GM06990 (cell line): ENCODE data around the gene DAB2IP.

Experiments used
- DNase-seq: peaks from one replicate; pipeline ENCODE4 v3.0.0-alpha.2; 2011; ENCODE audit not compliant: insufficient read length; ENCODE audit errors: extremely low read depth
- H3K27me3 ChIP-seq: replicated peaks from 2 replicates; pipeline ENCODE4 v1.6.0; 2011; ENCODE audit warnings: low read length; ENCODE audit not compliant: control insufficient read depth, insufficient read depth
- H3K36me3 ChIP-seq: 2 replicates; pipeline ENCODE4 v1.5.1; 2011; ENCODE audit warnings: low read length; ENCODE audit not compliant: control insufficient read depth, insufficient read depth
- H3K4me3 ChIP-seq: replicated peaks from 2 replicates; pipeline ENCODE4 v1.5.1; 2011; ENCODE audit warnings: low read depth, mild to moderate bottlenecking, control low read depth, low read length
- TF ChIP-seq, protein P1 (sequence below): IDR thresholded peaks from 2 replicates; pipeline ENCODE4 v1.5.1; 2011; ENCODE audit warnings: low read length, control low read depth, mild to moderate bottlenecking, inconsistent platforms; ENCODE audit not compliant: insufficient read depth, poor library complexity, severe bottlenecking

The DAB2IP gene

DNA sequence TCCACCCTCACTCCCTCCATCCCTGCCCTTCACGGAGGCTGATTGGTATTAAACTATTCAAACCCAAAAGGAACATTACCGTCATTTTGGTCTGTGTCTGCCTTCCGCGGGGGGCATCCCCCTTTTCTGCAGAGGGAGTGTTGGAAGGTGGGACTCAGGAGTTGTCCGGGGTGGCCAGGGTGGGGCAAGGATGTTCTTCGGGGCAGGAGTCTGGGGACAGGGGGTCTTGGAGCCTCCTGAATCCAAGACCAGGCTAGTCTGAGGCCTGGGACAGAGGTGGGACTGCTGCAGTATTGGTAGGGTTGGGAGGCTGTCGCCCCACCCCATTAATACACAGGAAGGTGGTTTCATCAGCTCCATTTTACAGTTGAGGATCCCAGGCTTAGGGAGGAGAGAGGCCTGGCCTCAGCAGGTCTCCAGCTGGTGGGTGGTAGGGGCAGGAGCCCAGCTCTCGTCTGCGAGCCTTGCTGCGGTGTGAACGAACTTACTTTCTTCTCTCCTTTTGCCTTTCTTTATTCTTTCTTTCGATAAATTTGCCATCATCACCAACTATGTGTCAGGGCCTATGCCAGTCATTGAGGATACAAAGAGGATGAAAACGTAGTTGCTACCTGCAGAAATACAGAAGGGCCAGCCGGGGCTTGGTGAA, 33.8 kb downstream of the DAB2IP start:
- Histone ChIP-seq H3K27me3 (peaks cover 2% of the 10 kb centered on the region), H3K4me3 (no peak overlapping the region), H3K36me3 (no peaks in the 10 kb centered on the region)
- TF ChIP-seq, protein P1, sequence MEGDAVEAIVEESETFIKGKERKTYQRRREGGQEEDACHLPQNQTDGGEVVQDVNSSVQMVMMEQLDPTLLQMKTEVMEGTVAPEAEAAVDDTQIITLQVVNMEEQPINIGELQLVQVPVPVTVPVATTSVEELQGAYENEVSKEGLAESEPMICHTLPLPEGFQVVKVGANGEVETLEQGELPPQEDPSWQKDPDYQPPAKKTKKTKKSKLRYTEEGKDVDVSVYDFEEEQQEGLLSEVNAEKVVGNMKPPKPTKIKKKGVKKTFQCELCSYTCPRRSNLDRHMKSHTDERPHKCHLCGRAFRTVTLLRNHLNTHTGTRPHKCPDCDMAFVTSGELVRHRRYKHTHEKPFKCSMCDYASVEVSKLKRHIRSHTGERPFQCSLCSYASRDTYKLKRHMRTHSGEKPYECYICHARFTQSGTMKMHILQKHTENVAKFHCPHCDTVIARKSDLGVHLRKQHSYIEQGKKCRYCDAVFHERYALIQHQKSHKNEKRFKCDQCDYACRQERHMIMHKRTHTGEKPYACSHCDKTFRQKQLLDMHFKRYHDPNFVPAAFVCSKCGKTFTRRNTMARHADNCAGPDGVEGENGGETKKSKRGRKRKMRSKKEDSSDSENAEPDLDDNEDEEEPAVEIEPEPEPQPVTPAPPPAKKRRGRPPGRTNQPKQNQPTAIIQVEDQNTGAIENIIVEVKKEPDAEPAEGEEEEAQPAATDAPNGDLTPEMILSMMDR = no peak
- DNase-seq = no peak

DNA sequence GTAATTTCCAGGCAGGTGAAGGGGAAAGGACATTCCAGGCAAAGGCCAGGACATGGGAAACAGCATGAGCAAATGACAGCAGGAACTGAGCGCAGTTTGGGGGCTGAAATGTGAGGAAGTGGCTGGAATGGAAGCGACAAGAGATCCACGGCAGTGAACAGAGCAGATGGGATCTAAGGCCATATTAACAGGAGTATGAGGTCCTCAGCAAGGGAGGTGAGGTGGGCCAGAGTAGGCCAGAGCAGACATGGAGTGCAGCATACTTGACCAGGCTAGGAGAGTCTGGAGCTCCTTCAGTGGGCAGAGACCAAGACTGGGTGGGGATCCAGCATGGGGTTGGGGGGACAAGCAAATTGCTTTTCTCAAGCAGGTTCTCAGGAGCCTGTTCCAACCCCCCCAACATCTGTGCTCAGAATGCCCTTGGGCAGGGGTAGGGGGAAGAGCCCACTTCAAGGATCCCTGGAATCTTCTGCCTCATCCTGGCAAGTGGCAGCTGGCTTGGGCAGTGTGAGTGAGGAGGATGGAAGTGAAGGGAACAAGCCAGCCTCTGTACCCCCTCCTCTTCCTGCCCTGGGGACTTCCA, 34.5 kb downstream of the DAB2IP start:
- Histone ChIP-seq H3K4me3 (no peak overlapping the region), H3K36me3 (no peaks in the 10 kb centered on the region), H3K27me3 (peaks cover 2% of the 10 kb centered on the region)
- TF ChIP-seq, protein P1 = no peak
- no peak for DNase-seq

GRCh38 chr9:121686930-121687541, 35.6 kb downstream of the DAB2IP start:
- DNase-seq = peak; percentile 37
- TF ChIP-seq, protein P1 = peak; percentile 90
- Histone ChIP-seq H3K4me3 (no peak overlapping the region), H3K27me3 (peaks cover 2% of the 10 kb centered on the region), H3K36me3 (no peaks in the 10 kb centered on the region)

GRCh38 chr9:121688146-121688680, 36.8 kb downstream of the DAB2IP start:
- Histone ChIP-seq H3K4me3 (no peak overlapping the region), H3K27me3 (no peaks in the 10 kb centered on the region; the same call in none of the 2 replicates), H3K36me3 (no peaks in the 10 kb centered on the region)
- no peak for DNase-seq
- TF ChIP-seq, protein P1 = no peak

GRCh38 chr9:121688681-121689080, 37.2 kb downstream of the DAB2IP start:
- no peaks in the 10 kb centered on the region; the same call in 1 of the 2 replicates for H3K27me3 ChIP-seq
- DNase-seq = no peak
- H3K36me3 ChIP-seq = no peaks in the 10 kb centered on the region
- TF ChIP-seq, protein P1 = no peak
- H3K4me3 ChIP-seq = no peak overlapping the region
